ENCODE measurements around the gene NYAP2. TPM values are rescaled to one million over a fixed set of nuclear protein-coding genes. Genes with fewer than 3 reads are reported as not detected.

NYAP2 gene
- not detected for total RNA-seq

- CTCF ChIA-PET: interaction anchor here (0.5 kb wide), 1 partner anchor 690 kb away, joined by 4 read pairs; no protein-coding TSS in a partner anchor
- H3K4me3 Mint-ChIP-seq: no peak within 1 kb of the TSS
- DNase-seq: no peak
- no peaks in the 10 kb centered on the region for H3K36me3 Mint-ChIP-seq (ENCODE audit: low read depth)
- no peaks in the 10 kb centered on the region for H3K4me1 Mint-ChIP-seq
- H3K27ac Mint-ChIP-seq: no peak within 1 kb of the TSS
- POLR2A ChIA-PET: no interaction called here
- peaks cover 14% of the 10 kb centered on the region for H3K27me3 Mint-ChIP-seq
- H3K9me3 Mint-ChIP-seq: no peaks in the 10 kb centered on the region
Observed at GRCh38 chr2:225399504-225399903, at the start of gene NYAP2. Gene NYAP2, plus strand, starts transcription at chr2:225399710. Its CDS starts 9,171 bp downstream, at chr2:225408881.

- no peaks in the 10 kb centered on the region for H3K9me3 Mint-ChIP-seq
- ChIA-PET POLR2A (no interaction called here), CTCF (no interaction called here)
- no peak overlapping the region for H3K4me3 Mint-ChIP-seq
- H3K36me3 Mint-ChIP-seq (ENCODE audit: low read depth): no peaks in the 10 kb centered on the region
- no peak overlapping the region for H3K27ac Mint-ChIP-seq
- H3K4me1 Mint-ChIP-seq: no peaks in the 10 kb centered on the region
- peaks cover 10% of the 10 kb centered on the region for H3K27me3 Mint-ChIP-seq
- no peak for DNase-seq
Observed at GRCh38 chr2:225353579-225354085, 45.9 kb upstream of the NYAP2 start.

GRCh38 chr2:225354281-225354774 is 45.2 kb upstream of the NYAP2 start:
- ChIA-PET POLR2A (no interaction called here), CTCF (no interaction called here)
- Mint-ChIP-seq H3K27me3 (peaks cover 10% of the 10 kb centered on the region), H3K4me3 (no peak overlapping the region), H3K27ac (no peak overlapping the region), H3K36me3 (ENCODE audit: low read depth) (no peaks in the 10 kb centered on the region), H3K9me3 (no peaks in the 10 kb centered on the region), H3K4me1 (no peaks in the 10 kb centered on the region)
- no peak for DNase-seq

- POLR2A ChIA-PET: no interaction called here
- Mint-ChIP-seq H3K4me3 (no peak overlapping the region), H3K27ac (no peak overlapping the region), H3K4me1 (no peaks in the 10 kb centered on the region), H3K9me3 (no peaks in the 10 kb centered on the region), H3K27me3 (peaks cover 7% of the 10 kb centered on the region), H3K36me3 (ENCODE audit: low read depth) (no peaks in the 10 kb centered on the region)
- no peak for DNase-seq
- CTCF ChIA-PET: no interaction called here
Observed at GRCh38 chr2:225355788-225356187, 43.7 kb upstream of the NYAP2 start.

- H3K27ac Mint-ChIP-seq: no peak overlapping the region
- H3K4me3 Mint-ChIP-seq: no peak overlapping the region
- CTCF ChIA-PET: no interaction called here
- no peaks in the 10 kb centered on the region for H3K9me3 Mint-ChIP-seq
- peaks cover 7% of the 10 kb centered on the region for H3K27me3 Mint-ChIP-seq
- POLR2A ChIA-PET: no interaction called here
- no peak for DNase-seq
- no peaks in the 10 kb centered on the region for H3K4me1 Mint-ChIP-seq
- H3K36me3 Mint-ChIP-seq (ENCODE audit: low read depth): no peaks in the 10 kb centered on the region
Observed at GRCh38 chr2:225366731-225367130, 32.8 kb upstream of the NYAP2 start.

- no peak overlapping the region for H3K4me3 Mint-ChIP-seq
- POLR2A ChIA-PET: no interaction called here
- H3K9me3 Mint-ChIP-seq: no peaks in the 10 kb centered on the region
Observed at GRCh38 chr2:225367482-225367881, 32.0 kb upstream of the NYAP2 start.

GRCh38 chr2:225378984-225379383 is 20.5 kb upstream of the NYAP2 start:
- CTCF ChIA-PET: no interaction called here
- H3K36me3 Mint-ChIP-seq (ENCODE audit: low read depth): no peaks in the 10 kb centered on the region
- DNase-seq: no peak
- H3K27me3 Mint-ChIP-seq: peaks cover 6% of the 10 kb centered on the region
- no peak overlapping the region for H3K27ac Mint-ChIP-seq
- no peaks in the 10 kb centered on the region for H3K9me3 Mint-ChIP-seq
- POLR2A ChIA-PET: no interaction called here
- H3K4me1 Mint-ChIP-seq: no peaks in the 10 kb centered on the region
- no peak overlapping the region for H3K4me3 Mint-ChIP-seq

More at GRCh38 chr2:225367482-225367881, 32.0 kb upstream of the NYAP2 start:
- CTCF ChIA-PET: no interaction called here
- no peaks in the 10 kb centered on the region for H3K36me3 Mint-ChIP-seq (ENCODE audit: low read depth)
- no peak for DNase-seq
- H3K27ac Mint-ChIP-seq: no peak overlapping the region
- no peaks in the 10 kb centered on the region for H3K4me1 Mint-ChIP-seq
- peaks cover 7% of the 10 kb centered on the region for H3K27me3 Mint-ChIP-seq

- DNase-seq: no peak
- POLR2A ChIA-PET: no interaction called here
- peaks cover 6% of the 10 kb centered on the region for H3K27me3 Mint-ChIP-seq
- H3K4me3 Mint-ChIP-seq: no peak overlapping the region
- CTCF ChIA-PET: no interaction called here
- H3K4me1 Mint-ChIP-seq: no peaks in the 10 kb centered on the region
- H3K27ac Mint-ChIP-seq: no peak overlapping the region
- no peaks in the 10 kb centered on the region for H3K36me3 Mint-ChIP-seq (ENCODE audit: low read depth)
- H3K9me3 Mint-ChIP-seq: no peaks in the 10 kb centered on the region
Observed at GRCh38 chr2:225379856-225380255, 19.7 kb upstream of the NYAP2 start.

- Mint-ChIP-seq H3K4me3 (no peak overlapping the region), H3K36me3 (ENCODE audit: low read depth) (no peaks in the 10 kb centered on the region), H3K9me3 (no peaks in the 10 kb centered on the region), H3K4me1 (no peaks in the 10 kb centered on the region), H3K27ac (no peak overlapping the region), H3K27me3 (peaks cover 6% of the 10 kb centered on the region)
- no peak for DNase-seq
- ChIA-PET POLR2A (no interaction called here), CTCF (no interaction called here)
Observed at GRCh38 chr2:225381609-225382008, 17.9 kb upstream of the NYAP2 start.

GRCh38 chr2:225398372-225398771 is 1.1 kb upstream of the NYAP2 start:
- no peak for DNase-seq
- no peaks in the 10 kb centered on the region for H3K4me1 Mint-ChIP-seq
- H3K27me3 Mint-ChIP-seq: peaks cover 13% of the 10 kb centered on the region
- ChIA-PET CTCF (no interaction called here), POLR2A (no interaction called here)
- H3K27ac Mint-ChIP-seq: no peak overlapping the region
- H3K4me3 Mint-ChIP-seq: no peak overlapping the region
- H3K36me3 Mint-ChIP-seq (ENCODE audit: low read depth): no peaks in the 10 kb centered on the region
- no peaks in the 10 kb centered on the region for H3K9me3 Mint-ChIP-seq

GRCh38 chr2:225400060-225400511 is 576 bp downstream of the NYAP2 start:
- Mint-ChIP-seq H3K4me3 (no peak overlapping the region), H3K27ac (no peak overlapping the region), H3K4me1 (no peaks in the 10 kb centered on the region), H3K9me3 (no peaks in the 10 kb centered on the region), H3K36me3 (ENCODE audit: low read depth) (no peaks in the 10 kb centered on the region), H3K27me3 (peaks cover 15% of the 10 kb centered on the region)
- POLR2A ChIA-PET: no interaction called here
- CTCF ChIA-PET: no interaction called here
- peak; percentile 12 for DNase-seq

GRCh38 chr2:225400546-225401400 is 1.3 kb downstream of the NYAP2 start:
- no peak overlapping the region for H3K27ac Mint-ChIP-seq
- peaks cover 15% of the 10 kb centered on the region for H3K27me3 Mint-ChIP-seq
- ChIA-PET POLR2A (no interaction called here), CTCF (no interaction called here)
- H3K36me3 Mint-ChIP-seq (ENCODE audit: low read depth): no peaks in the 10 kb centered on the region
- H3K4me1 Mint-ChIP-seq: no peaks in the 10 kb centered on the region
- DNase-seq: no peak
- no peaks in the 10 kb centered on the region for H3K9me3 Mint-ChIP-seq
- no peak overlapping the region for H3K4me3 Mint-ChIP-seq

GRCh38 chr2:225402210-225402776 is 2.8 kb downstream of the NYAP2 start:
- no peak overlapping the region for H3K4me3 Mint-ChIP-seq
- POLR2A ChIA-PET: no interaction called here
- H3K36me3 Mint-ChIP-seq (ENCODE audit: low read depth): no peaks in the 10 kb centered on the region
- DNase-seq: no peak
- CTCF ChIA-PET: no interaction called here
- no peak overlapping the region for H3K27ac Mint-ChIP-seq
- H3K4me1 Mint-ChIP-seq: no peaks in the 10 kb centered on the region
- peaks cover 13% of the 10 kb centered on the region for H3K27me3 Mint-ChIP-seq
- H3K9me3 Mint-ChIP-seq: no peaks in the 10 kb centered on the region

All from activated CD4-positive, alpha-beta T cell treated with anti-CD3 and anti-CD28 coated beads, Interleukin-2, amount 10 ng/mL, durations not matched to agents 7 days and 5 days (primary cell).